B cell (primary cell): ENCODE data around the gene LRP11. TPM values are rescaled to one million over a fixed set of nuclear protein-coding genes. Genes with fewer than 3 reads are reported as not detected.

Source experiments
- ATAC-seq: fragments of 200-7000 bp; cut with Tn5 transposase; one replicate; pipeline ENCODE4 v1.10.0; 2021; ENCODE audit warnings: low read depth, mild to moderate bottlenecking, moderate number of reproducible peaks, moderate library complexity
- CTCF ChIA-PET: fragments of 350-600 bp; sonication (Branson Sonifier 250); formaldehyde crosslinking; loops from one replicate; lab custom pipeline; 2021; ENCODE audit warnings: antibody characterized with exemption, inconsistent platforms; lab: Charles Lee
- POLR2A ChIA-PET: fragments of 350-600 bp; sonication (Branson Sonifier 250); formaldehyde crosslinking; loops from one replicate; lab custom pipeline; 2021; ENCODE audit warnings: antibody characterized with exemption; lab: Charles Lee
- DNase-seq: peaks from one replicate; pipeline ENCODE4 v3.0.0; 2013
- H2AFZ ChIP-seq: 2 replicates; pipeline ENCODE4 v1.6.1; 2012; ENCODE audit warnings: mild to moderate bottlenecking, low read depth, low read length; ENCODE audit not compliant: insufficient read depth, poor library complexity, severe bottlenecking
- H3K27ac ChIP-seq, 2 donors: 1 replicate in 1 of 2; 2 replicates in 1 of 2; pipeline ENCODE4 v1.5.1; 2012 to 2013; ENCODE audit warnings: low read length in 2 of 2, mild to moderate bottlenecking in 2 of 2, moderate library complexity in 1 of 2
- H3K27me3 ChIP-seq, 4 experiments: fragments of 200-600 bp in 1 of 4; sonication (generic) in 1 of 4; replicated peaks in 1 of 4; 1 replicate in 2 of 4; 2 replicates in 2 of 4; pipeline versions ENCODE4 v1.6.1 to v1.7.0; 2013 to 2016; ENCODE audit warnings: low read length in 3 of 4, mild to moderate bottlenecking in 2 of 4, mixed read lengths in 1 of 4, moderate library complexity in 1 of 4; ENCODE audit not compliant: insufficient read depth in 4 of 4, control insufficient read depth in 3 of 4; ENCODE audit errors: control extremely low read depth in 1 of 4
- H3K36me3 ChIP-seq, 2 experiments: replicated peaks in 1 of 2; 1 replicate in 1 of 2; 2 replicates in 1 of 2; pipeline versions ENCODE4 v1.6.1 to v1.7.1; 2013; ENCODE audit warnings: low read length in 1 of 2; ENCODE audit not compliant: insufficient read depth in 2 of 2, control insufficient read depth in 1 of 2; ENCODE audit errors: control extremely low read depth in 1 of 2, extremely low read depth in 1 of 2
- H3K4me1 ChIP-seq, 2 donors: fragments of 200-600 bp in 1 of 2; sonication (generic) in 1 of 2; 1 replicate in 1 of 2; 2 replicates in 1 of 2; pipeline versions ENCODE4 v1.5.1 to v1.6.1; 2013 to 2017; ENCODE audit warnings: low read length in 2 of 2; ENCODE audit not compliant: control insufficient read depth in 2 of 2, insufficient read depth in 2 of 2
- H3K4me2 ChIP-seq: replicated peaks from 2 replicates; pipeline ENCODE3; 2012; ENCODE audit warnings: mild to moderate bottlenecking, low read depth, low read length; ENCODE audit not compliant: poor library complexity, severe bottlenecking
- H3K4me3 ChIP-seq, 5 experiments: fragments of 200-600 bp in 1 of 5; sonication (generic) in 1 of 5; 1 replicate in 3 of 5; 2 replicates in 2 of 5; pipeline versions ENCODE4 v1.5.1 to v1.7.0; 2011 to 2016; ENCODE audit warnings: low read length in 4 of 5, mild to moderate bottlenecking in 4 of 5, low read depth in 2 of 5, control low read depth in 1 of 5, moderate library complexity in 1 of 5; ENCODE audit not compliant: insufficient read depth in 1 of 5; ENCODE audit errors: control extremely low read depth in 1 of 5, extremely low read depth in 1 of 5
- H3K79me2 ChIP-seq: fragments of 200-600 bp; sonication (generic); one replicate; pipeline ENCODE4 v1.6.0; 2016; ENCODE audit warnings: low read length; ENCODE audit not compliant: control insufficient read depth, insufficient read depth
- H3K9ac ChIP-seq: fragments of 200-600 bp; sonication (generic); 2 replicates; pipeline ENCODE4 v1.6.1; 2017; ENCODE audit warnings: mild to moderate bottlenecking, low read length, moderate library complexity
- H3K9me3 ChIP-seq, 3 donors: one replicate each; pipeline versions ENCODE4 v1.6.1 to v1.7.1; 2013; ENCODE audit warnings: low read length in 2 of 3; ENCODE audit not compliant: control insufficient read depth in 2 of 3, insufficient read depth in 1 of 3; ENCODE audit errors: control extremely low read depth in 1 of 3
- H4K20me1 ChIP-seq: 2 replicates; pipeline ENCODE4 v1.6.0; 2012; ENCODE audit warnings: mild to moderate bottlenecking, low read length; ENCODE audit not compliant: insufficient read depth, control insufficient read depth, poor library complexity, severe bottlenecking
- H3K27ac Mint-ChIP-seq: one replicate; pipeline ENCODE4 v1.8.0; 2021; ENCODE audit warnings: mixed read lengths
- H3K27me3 Mint-ChIP-seq: one replicate; pipeline ENCODE4 v1.8.0; 2021; ENCODE audit warnings: mixed read lengths
- H3K4me1 Mint-ChIP-seq: one replicate; pipeline ENCODE4 v1.8.0; 2021; ENCODE audit warnings: mixed read lengths
- H3K4me3 Mint-ChIP-seq: one replicate; pipeline ENCODE4 v1.8.0; 2021; ENCODE audit warnings: mixed read lengths
- H3K9me3 Mint-ChIP-seq: one replicate; pipeline ENCODE4 v1.8.0; 2022; ENCODE audit warnings: mixed read lengths; ENCODE audit not compliant: insufficient read depth
- EZH2 ChIP-seq: IDR thresholded peaks from 2 replicates; pipeline ENCODE4 v1.6.1; 2012; ENCODE audit warnings: borderline replicate concordance, low read depth, mild to moderate bottlenecking, moderate library complexity, low read length; ENCODE audit not compliant: insufficient read depth, poor library complexity, severe bottlenecking
- WGBS: methylation state at CpG from one replicate; pipeline ENCODE4 v1.1.5; 2013; ENCODE audit warnings: missing lambda C conversion rate; ENCODE audit not compliant: insufficient coverage; 5-methylcytosine and 5-hydroxymethylcytosine counted together
- intact Hi-C: fragments of 100-400 bp; cut with micrococcal nuclease; formaldehyde crosslinking; loops from one replicate; pipeline ENCODE4 v1.10.0; 2022
- polyA plus RNA-seq: library from polyadenylated mRNA; depleted of rRNA; stranded (reverse); fragments of >200 nt; gene quantifications from 2 replicates; pipeline ENCODE4 v1.2.3, GENCODE V29; 2012
- total RNA-seq, 2 donors: library from RNA; stranded (reverse); fragments of 120-200 nt in 1 of 2; gene quantifications; 1 replicate in 1 of 2; 2 replicates in 1 of 2; pipeline versions ENCODE4 v1.2.3 to v1.2.4, GENCODE V29; 2013 to 2022
- TF ChIP-seq, protein P1 (sequence below): fragments of 200-600 bp; IDR thresholded peaks from one replicate; pipeline ENCODE4 v1.8.0; 2022; ENCODE audit warnings: antibody characterized with exemption, mild to moderate bottlenecking

The LRP11 gene
- total and polyA plus RNA-seq, 2 donors (not counting 1 experiment from before 2014, with no cell fraction given), result 0.34 to 1.2 TPM

GRCh38 chr6:149840345-149841075 lies 23.6 kb downstream of the LRP11 start:
- no peaks in the 10 kb centered on the region for H3K4me1 Mint-ChIP-seq

More at GRCh38 chr6:149840345-149841075, 23.6 kb downstream of the LRP11 start:
- POLR2A ChIA-PET, result no interaction called here
- H3K4me2 ChIP-seq, result no peak overlapping the region
- Mint-ChIP-seq H3K27me3 (peaks cover 45% of the 10 kb centered on the region), H3K9me3 (no peaks in the 10 kb centered on the region), H3K27ac (no peak overlapping the region), H3K4me3 (no peak overlapping the region)
- H3K4me1 ChIP-seq, result no peaks in the 10 kb centered on the region
- DNase-seq (peak; percentile 55), ATAC-seq (peak; percentile 41)
- CTCF ChIA-PET, result interaction anchor here (0.6 to 3.2 kb wide), 5 partner anchors 10 to 177 kb away, joined by 3 to 21 read pairs (median 5); no protein-coding TSS in a partner anchor
- no peaks in the 10 kb centered on the region for H3K9me3 ChIP-seq
- TF ChIP-seq, protein P1, sequence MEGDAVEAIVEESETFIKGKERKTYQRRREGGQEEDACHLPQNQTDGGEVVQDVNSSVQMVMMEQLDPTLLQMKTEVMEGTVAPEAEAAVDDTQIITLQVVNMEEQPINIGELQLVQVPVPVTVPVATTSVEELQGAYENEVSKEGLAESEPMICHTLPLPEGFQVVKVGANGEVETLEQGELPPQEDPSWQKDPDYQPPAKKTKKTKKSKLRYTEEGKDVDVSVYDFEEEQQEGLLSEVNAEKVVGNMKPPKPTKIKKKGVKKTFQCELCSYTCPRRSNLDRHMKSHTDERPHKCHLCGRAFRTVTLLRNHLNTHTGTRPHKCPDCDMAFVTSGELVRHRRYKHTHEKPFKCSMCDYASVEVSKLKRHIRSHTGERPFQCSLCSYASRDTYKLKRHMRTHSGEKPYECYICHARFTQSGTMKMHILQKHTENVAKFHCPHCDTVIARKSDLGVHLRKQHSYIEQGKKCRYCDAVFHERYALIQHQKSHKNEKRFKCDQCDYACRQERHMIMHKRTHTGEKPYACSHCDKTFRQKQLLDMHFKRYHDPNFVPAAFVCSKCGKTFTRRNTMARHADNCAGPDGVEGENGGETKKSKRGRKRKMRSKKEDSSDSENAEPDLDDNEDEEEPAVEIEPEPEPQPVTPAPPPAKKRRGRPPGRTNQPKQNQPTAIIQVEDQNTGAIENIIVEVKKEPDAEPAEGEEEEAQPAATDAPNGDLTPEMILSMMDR, result peak; percentile 56
- no peak for TF ChIP-seq EZH2
- no peaks in the 10 kb centered on the region for H4K20me1 ChIP-seq
- H3K79me2 ChIP-seq, result no peaks in the 10 kb centered on the region
- H3K27ac ChIP-seq, result no peak overlapping the region
- H3K4me3 ChIP-seq, result no peak overlapping the region
- no peaks in the 10 kb centered on the region for H3K36me3 ChIP-seq
- WGBS, result 77% methylated on average over 8 of the region's 8 CpGs
- peaks cover 0 to 5% (median 2%) of the 10 kb centered on the region in 4 experiments for H3K27me3 ChIP-seq
- intact Hi-C loops, result no loop called here
- H2AFZ ChIP-seq, result no peak overlapping the region
- no peak overlapping the region for H3K9ac ChIP-seq
